Measurements from ENCODE around the gene DIS3L. TPM values are rescaled to one million over a fixed set of nuclear protein-coding genes. Genes with fewer than 3 reads are reported as not detected.
"Not testable (repeated sequence)": the region's sequence is repeated elsewhere in the genome, so short reads cannot be mapped to it uniquely, and the experiment has no call there.

The DIS3L gene
- total RNA-seq, 1 experiment from 2014 or later = 31.1 TPM

GRCh38 chr15:66374179-66374578, 80.8 kb downstream of the DIS3L start:
- Histone ChIP-seq H3K27me3 (ENCODE audit: control insufficient read depth, insufficient read depth, low read length) (no peaks in the 10 kb centered on the region), H3K4me3 (ENCODE audit: low read depth in 2 of 2, low read length in 2 of 2) (no peak overlapping the region), H3K36me3 (ENCODE audit: control insufficient read depth, insufficient read depth, low read length) (no peaks in the 10 kb centered on the region), H3K9me3 (ENCODE audit: control insufficient read depth, insufficient read depth, low read depth, low read length) (no peaks in the 10 kb centered on the region), H3K4me1 (ENCODE audit: control insufficient read depth, insufficient read depth, low read length) (peaks cover 7% of the 10 kb centered on the region), H3K27ac (ENCODE audit: low read length) (no peak overlapping the region)
- BruUV-seq (replicated peaks) = no TSS peak
- DNase-seq (ENCODE audit: low read depth, low spot score) (no peak), ATAC-seq (no peak)
- intact Hi-C loops (cut with micrococcal nuclease; ENCODE audit: unreplicated experiment) (no loop called here), in situ Hi-C loops (cut with HindIII; ENCODE audit: low pct_unique_long_range_greater_than_20kb, low sequenced_read_pairs) (no loop called here)
- TF ChIP-seq CTCF (IDR thresholded peaks at IDR 0.05) = no peak
- no peak for TF ChIP-seq SIN3A (IDR thresholded peaks at IDR 0.05; ENCODE audit: borderline replicate concordance, insufficient read depth, low read depth, low read length)
- no peak for TF ChIP-seq TCF7L2 (IDR thresholded peaks at IDR 0.05; ENCODE audit: low read depth, low read length)
- no peak for TF ChIP-seq POLR2AphosphoS5 (IDR thresholded peaks at IDR 0.05; ENCODE audit: low read depth, low read length)
- no peak for TF ChIP-seq REST (IDR thresholded peaks at IDR 0.05; ENCODE audit: insufficient read depth in 1 of 2, low read depth in 2 of 2, low read length in 1 of 2)
- CTCF ChIA-PET = interaction anchor here (0.6 kb wide), 1 partner anchor 13 kb away, joined by 4 read pairs; the partner anchor contains the start of gene MAP2K1
- POLR2A ChIA-PET = interaction anchor here (0.7 kb wide), 1 partner anchor 14 kb away, joined by 4 read pairs; no protein-coding TSS in a partner anchor

- Histone ChIP-seq H3K4me1 (ENCODE audit: control insufficient read depth, insufficient read depth, low read length) (no peaks in the 10 kb centered on the region), H3K36me3 (ENCODE audit: control insufficient read depth, insufficient read depth, low read length) (no peaks in the 10 kb centered on the region), H3K4me3 (ENCODE audit: low read depth in 2 of 2, low read length in 2 of 2) (no peak overlapping the region), H3K27ac (ENCODE audit: low read length) (no peak overlapping the region), H3K9me3 (ENCODE audit: control insufficient read depth, insufficient read depth, low read depth, low read length) (no peaks in the 10 kb centered on the region), H3K27me3 (ENCODE audit: control insufficient read depth, insufficient read depth, low read length) (no peaks in the 10 kb centered on the region)
- DNase-seq (ENCODE audit: low read depth, low spot score) (no peak), ATAC-seq (no peak)
- intact Hi-C loops (cut with micrococcal nuclease; ENCODE audit: unreplicated experiment) (no loop called here), in situ Hi-C loops (cut with HindIII; ENCODE audit: low pct_unique_long_range_greater_than_20kb, low sequenced_read_pairs) (no loop called here)
- ChIA-PET CTCF (no interaction called here), POLR2A (no interaction called here)
- TF ChIP-seq TCF7L2 (IDR thresholded peaks at IDR 0.05; ENCODE audit: low read depth, low read length) = no peak
- no peak for TF ChIP-seq REST (IDR thresholded peaks at IDR 0.05; ENCODE audit: insufficient read depth in 1 of 2, low read depth in 2 of 2, low read length in 1 of 2)
- TF ChIP-seq CTCF (IDR thresholded peaks at IDR 0.05) = no peak
- no peak for TF ChIP-seq SIN3A (IDR thresholded peaks at IDR 0.05; ENCODE audit: borderline replicate concordance, insufficient read depth, low read depth, low read length)
- TF ChIP-seq POLR2AphosphoS5 (IDR thresholded peaks at IDR 0.05; ENCODE audit: low read depth, low read length) = no peak
- no TSS peak for BruUV-seq (replicated peaks)
Measured at GRCh38 chr15:66378814-66379430, 85.6 kb downstream of the DIS3L start.

GRCh38 chr15:66381376-66381775, 88.0 kb downstream of the DIS3L start:
- H3K27ac ChIP-seq (ENCODE audit: low read length); BruUV-seq (replicated peaks); intact Hi-C loops (cut with micrococcal nuclease; ENCODE audit: unreplicated experiment); H3K27me3 ChIP-seq (ENCODE audit: control insufficient read depth, insufficient read depth, low read length); H3K4me3 ChIP-seq (ENCODE audit: low read depth in 2 of 2, low read length in 2 of 2); POLR2A ChIA-PET; in situ Hi-C loops (cut with HindIII; ENCODE audit: low pct_unique_long_range_greater_than_20kb, low sequenced_read_pairs); H3K36me3 ChIP-seq (ENCODE audit: control insufficient read depth, insufficient read depth, low read length); H3K9me3 ChIP-seq (ENCODE audit: control insufficient read depth, insufficient read depth, low read depth, low read length); ATAC-seq; H3K4me1 ChIP-seq (ENCODE audit: control insufficient read depth, insufficient read depth, low read length); DNase-seq (ENCODE audit: low read depth, low spot score); CTCF ChIA-PET: not testable (repeated sequence)

Data from Panc1 (cell line).